H1 (cell line): ENCODE data around the gene HOXB5. TPM values are rescaled to one million over a fixed set of nuclear protein-coding genes. Genes with fewer than 3 reads are reported as not detected.

Source experiments
- CTCF ChIA-PET: fragments of 300-600 bp; sonication (Branson Sonifier 250); formaldehyde crosslinking; loops from one replicate; lab custom pipeline; 2021; ENCODE audit not compliant: partially characterized antibody; lab: Charles Lee
- POLR2A ChIA-PET: fragments of 300-600 bp; sonication (Branson Sonifier 250); formaldehyde crosslinking; loops from one replicate; lab custom pipeline; 2021; ENCODE audit warnings: inconsistent platforms; ENCODE audit not compliant: partially characterized antibody; lab: Charles Lee
- DNase-seq, 2 experiments: peaks; one replicate each; pipeline versions ENCODE4 v3.0.0 to v3.0.0-alpha.2; 2010 to 2022; ENCODE audit warnings: low spot score in 2 of 2, low read depth in 1 of 2, mixed read lengths in 1 of 2
- FAIRE-seq: peaks from 2 replicates; lab custom pipeline; 2011; peaks lifted over from hg19 to GRCh38; lab: Jason Lieb, UNC
- H2AFZ ChIP-seq: 2 replicates; pipeline ENCODE4 v1.8.1; 2012; ENCODE audit warnings: low read length, inconsistent platforms
- H2AK5ac ChIP-seq: 2 replicates; pipeline ENCODE4 v1.6.1; 2013; ENCODE audit warnings: low read depth, low read length
- H2BK120ac ChIP-seq: replicated peaks from 2 replicates; pipeline ENCODE3; 2013; ENCODE audit warnings: low read depth, low read length, inconsistent platforms
- H2BK12ac ChIP-seq: 2 replicates; pipeline ENCODE4 v1.6.1; 2013; ENCODE audit warnings: low read depth, low read length
- H2BK15ac ChIP-seq: 2 replicates; pipeline ENCODE4 v1.6.1; 2013; ENCODE audit warnings: low read length
- H2BK20ac ChIP-seq: 2 replicates; pipeline ENCODE4 v1.6.1; 2013; ENCODE audit warnings: low read length
- H2BK5ac ChIP-seq: 2 replicates; pipeline ENCODE4 v1.6.1; 2013; ENCODE audit warnings: low read depth, low read length
- H3K14ac ChIP-seq: 2 replicates; pipeline ENCODE4 v1.6.1; 2013; ENCODE audit warnings: inconsistent platforms; ENCODE audit not compliant: insufficient read length
- H3K18ac ChIP-seq: 2 replicates; pipeline ENCODE4 v1.6.1; 2013; ENCODE audit warnings: low read length; ENCODE audit errors: extremely low read depth
- H3K23ac ChIP-seq: 2 replicates; pipeline ENCODE4 v1.6.1; 2013; ENCODE audit warnings: inconsistent platforms; ENCODE audit not compliant: insufficient read length
- H3K23me2 ChIP-seq: 2 replicates; pipeline ENCODE4 v1.6.1; 2013; ENCODE audit warnings: low read depth, low read length
- H3K27ac ChIP-seq: 2 replicates; pipeline ENCODE4 v1.6.1; 2011; ENCODE audit warnings: low read depth, low read length, inconsistent platforms
- H3K27me3 ChIP-seq, 4 experiments: replicated peaks in 1 of 4; 1 replicate in 1 of 4; 2 replicates in 3 of 4; pipeline versions ENCODE4 v1.6.1 to v1.8.1; 2011 to 2013; ENCODE audit warnings: low read length in 3 of 4, mild to moderate bottlenecking in 3 of 4, inconsistent platforms in 2 of 4, mixed read lengths in 2 of 4, moderate library complexity in 1 of 4; ENCODE audit not compliant: control insufficient read depth in 3 of 4, insufficient read depth in 3 of 4; ENCODE audit errors: extremely low read depth in 1 of 4
- H3K36me3 ChIP-seq, 4 experiments: 2 replicates each; pipeline versions ENCODE4 v1.6.1 to v1.8.1; 2011 to 2013; ENCODE audit warnings: mild to moderate bottlenecking in 4 of 4, low read length in 3 of 4, moderate library complexity in 2 of 4, control low read depth in 1 of 4, inconsistent platforms in 1 of 4; ENCODE audit not compliant: insufficient read depth in 4 of 4, control insufficient read depth in 2 of 4
- H3K4ac ChIP-seq: replicated peaks from 2 replicates; pipeline ENCODE3; 2013; ENCODE audit warnings: low read length, low read depth, mixed read lengths, inconsistent platforms; ENCODE audit not compliant: insufficient read length
- H3K4me1 ChIP-seq, 4 experiments: replicated peaks in 1 of 4; 1 replicate in 1 of 4; 2 replicates in 3 of 4; pipeline versions ENCODE4 v1.6.1 to v1.8.1; 2011 to 2013; ENCODE audit warnings: low read length in 3 of 4, inconsistent platforms in 2 of 4, mixed read lengths in 1 of 4; ENCODE audit not compliant: insufficient read depth in 4 of 4, control insufficient read depth in 3 of 4
- H3K4me2 ChIP-seq, 2 experiments: 2 replicates each; pipeline versions ENCODE4 v1.6.1 to v1.8.1; 2011 to 2013; ENCODE audit warnings: low read depth in 2 of 2, low read length in 2 of 2, control low read depth in 1 of 2, inconsistent platforms in 1 of 2, mild to moderate bottlenecking in 1 of 2; ENCODE audit not compliant: insufficient read depth in 1 of 2
- H3K4me3 ChIP-seq, 4 experiments: fragments of 200-600, 300-600 bp in 1 of 4; sonication (generic), shearing (Covaris generic), sonication (Bioruptor Twin) in 1 of 4; 2 replicates each; pipeline versions ENCODE4 v1.5.1 to v1.8.1; 2011 to 2016; ENCODE audit warnings: low read length in 4 of 4, low read depth in 3 of 4, control low read depth in 2 of 4, inconsistent platforms in 2 of 4, mild to moderate bottlenecking in 2 of 4, mixed read lengths in 1 of 4, moderate library complexity in 1 of 4; ENCODE audit not compliant: insufficient read depth in 2 of 4; ENCODE audit errors: extremely low read depth in 1 of 4
- H3K56ac ChIP-seq: replicated peaks from 2 replicates; pipeline ENCODE3; 2013; ENCODE audit warnings: low read depth, mild to moderate bottlenecking, mixed read lengths, low read length, inconsistent platforms; ENCODE audit not compliant: insufficient read length
- H3K79me1 ChIP-seq: 2 replicates; pipeline ENCODE4 v1.6.1; 2013; ENCODE audit warnings: low read depth, low read length, control low read depth
- H3K79me2 ChIP-seq, 2 experiments: 2 replicates each; pipeline versions ENCODE4 v1.6.1 to v1.8.1; 2012 to 2013; ENCODE audit warnings: low read length in 2 of 2, mild to moderate bottlenecking in 2 of 2, inconsistent platforms in 1 of 2; ENCODE audit not compliant: insufficient read depth in 2 of 2, control insufficient read depth in 1 of 2
- H3K9ac ChIP-seq, 4 experiments: replicated peaks in 1 of 4; 1 replicate in 1 of 4; 2 replicates in 3 of 4; pipeline versions ENCODE4 v1.6.1 to v1.8.1; 2011 to 2013; ENCODE audit warnings: low read depth in 3 of 4, low read length in 3 of 4, control low read depth in 2 of 4, mild to moderate bottlenecking in 2 of 4, moderate library complexity in 2 of 4, inconsistent platforms in 1 of 4; ENCODE audit errors: extremely low read depth in 1 of 4
- H3K9me3 ChIP-seq, 2 experiments: 2 replicates each; pipeline versions ENCODE4 v1.6.1 to v1.8.1; 2012 to 2013; ENCODE audit warnings: mild to moderate bottlenecking in 2 of 2, moderate library complexity in 2 of 2, control low read depth in 1 of 2, inconsistent platforms in 1 of 2, low read depth in 1 of 2, low read length in 1 of 2, mixed read lengths in 1 of 2; ENCODE audit not compliant: insufficient read depth in 2 of 2
- H4K20me1 ChIP-seq, 2 experiments: replicated peaks in 1 of 2; 2 replicates each; pipeline versions ENCODE3 to v1.8.1; 2011 to 2013; ENCODE audit warnings: inconsistent platforms in 2 of 2, low read length in 2 of 2, mild to moderate bottlenecking in 1 of 2; ENCODE audit not compliant: insufficient read depth in 2 of 2, control insufficient read depth in 1 of 2
- H4K5ac ChIP-seq: 2 replicates; pipeline ENCODE4 v1.6.1; 2013; ENCODE audit warnings: low read length, low read depth, mixed read lengths, inconsistent platforms; ENCODE audit not compliant: insufficient read length
- H4K8ac ChIP-seq: 2 replicates; pipeline ENCODE4 v1.8.0; 2013; ENCODE audit warnings: mild to moderate bottlenecking, moderate library complexity, low read length, inconsistent platforms; ENCODE audit not compliant: insufficient read depth; ENCODE audit errors: extremely low read depth
- H4K91ac ChIP-seq: replicated peaks from 2 replicates; pipeline ENCODE3; 2013; ENCODE audit warnings: low read length, mixed read lengths, inconsistent platforms; ENCODE audit not compliant: insufficient read length
- ATF3 ChIP-seq: IDR thresholded peaks from 2 replicates; pipeline ENCODE4 v1.6.1; 2011; ENCODE audit warnings: low read depth, mild to moderate bottlenecking, low read length; ENCODE audit not compliant: insufficient read depth
- CBX5 ChIP-seq: fragments of 300-800, 300-1000 bp; sonication (generic); IDR thresholded peaks from 2 replicates; pipeline ENCODE4 v1.7.1; 2016; ENCODE audit warnings: antibody characterized with exemption, low read length, low read depth
- CEBPB ChIP-seq: IDR thresholded peaks from 2 replicates; pipeline ENCODE4 v1.6.1; 2012; ENCODE audit warnings: low read depth, low read length
- CHD1 ChIP-seq: IDR thresholded peaks from 2 replicates; pipeline ENCODE4 v1.6.1; 2012; ENCODE audit warnings: low read depth, low read length, improper control_type of control experiment
- EZH2 ChIP-seq: fragments of 200-600 bp; sonication (generic); IDR thresholded peaks from 2 replicates; pipeline ENCODE4 v1.7.1; 2012; ENCODE audit warnings: low read depth, mild to moderate bottlenecking, moderate library complexity, low read length, inconsistent platforms; ENCODE audit not compliant: severe bottlenecking
- HDAC6 ChIP-seq: IDR thresholded peaks from one replicate; pipeline ENCODE4 v1.7.1; 2012; ENCODE audit warnings: low read depth, mild to moderate bottlenecking, inconsistent platforms, low read length, moderate library complexity
- MAX ChIP-seq: IDR thresholded peaks from 2 replicates; pipeline ENCODE4 v1.6.1; 2012; ENCODE audit warnings: inconsistent platforms
- NRF1 ChIP-seq: IDR thresholded peaks from 2 replicates; pipeline ENCODE4 v1.6.1; 2011; ENCODE audit warnings: mild to moderate bottlenecking, low read depth, low read length, improper control_type of control experiment
- SIRT6 ChIP-seq: IDR thresholded peaks from one replicate; pipeline ENCODE4 v1.7.1; 2012; ENCODE audit warnings: low read length, inconsistent platforms
- SP1 ChIP-seq: IDR thresholded peaks from 2 replicates; pipeline ENCODE4 v1.6.1; 2011; ENCODE audit warnings: low read depth, low read length
- USF2 ChIP-seq: IDR thresholded peaks from 2 replicates; pipeline ENCODE4 v1.6.1; 2011; ENCODE audit warnings: low read length, improper control_type of control experiment
- WGBS, 2 experiments: shearing (Covaris generic) in 1 of 2; methylation state at CpG; one replicate each; pipeline versions ENCODE4 v1.1.6 to v1.1.7; 2013 to 2015; ENCODE audit warnings: low lambda C conversion rate in 2 of 2, mixed read lengths in 2 of 2, inconsistent platforms in 1 of 2, low coverage in 1 of 2, missing lambda C conversion rate in 1 of 2; ENCODE audit not compliant: insufficient replicate concordance in 2 of 2, insufficient coverage in 1 of 2, insufficient read length in 1 of 2; ENCODE audit errors: extremely low coverage in 1 of 2, missing lambda C conversion rate in 1 of 2; 5-methylcytosine and 5-hydroxymethylcytosine counted together
- polyA plus RNA-seq, 7 experiments: library from polyadenylated mRNA; depleted of rRNA in 3 of 7; stranded (reverse) in 5 of 7; unstranded in 2 of 7; fragments of >200 nt in 5 of 7; fragments of 200-250 nt in 2 of 7; gene quantifications; 1 replicate in 5 of 7; 2 replicates in 1 of 7; 4 replicates in 1 of 7; pipeline versions ENCODE4 v1.2.1 to v1.2.3, GENCODE V29; 2011 to 2013; ENCODE audit warnings: missing spikeins in 2 of 7, mixed read lengths in 2 of 7
- total RNA-seq: library from RNA; stranded (reverse); fragmentation: NEBNext Ultra II Directional; extraction: Animal tissue kit (Norgen Biotek cat#: 25700); gene quantifications from 2 replicates; pipeline ENCODE4 v1.2.1, GENCODE V29; 2021

The HOXB5 gene
- total and polyA plus RNA-seq, 2 of the 8 experiments (the other 6 are each of a cell fraction or from before 2014, with no cell fraction given) = not detected

GRCh38 chr17:48571024-48571818, 22.4 kb downstream of the HOXB5 start:
- H3K9me3 ChIP-seq = no peaks in the 10 kb centered on the region
- no peaks in the 10 kb centered on the region for H3K79me1 ChIP-seq
- no peak overlapping the region for H2BK15ac ChIP-seq
- H2BK5ac ChIP-seq = no peak overlapping the region
- no peak overlapping the region for H3K27ac ChIP-seq
- H2BK12ac ChIP-seq = no peak overlapping the region; the same call in 1 of the 2 replicates
- DNase-seq = no peak
- H3K79me2 ChIP-seq = no peaks in the 10 kb centered on the region
- CTCF ChIA-PET = interaction anchor here (0.6 to 4.8 kb wide), 4 partner anchors 21 to 114 kb away, joined by 3 to 32 read pairs (median 5); partner anchors contain the start of gene HOXB5
- no peak overlapping the region for H2AK5ac ChIP-seq
- peak overlapping the region in 1 of 2 experiments; percentile 5; a peak in 1 of 4 replicates for H3K4me2 ChIP-seq
- POLR2A ChIA-PET = no interaction called here
- no peak overlapping the region for H3K56ac ChIP-seq
- WGBS, 2 experiments = 5% methylated on average over 24 of the region's 26 CpGs; no CpG with 5 or more reads in 1 of the 2 experiments
- no peak overlapping the region for H4K91ac ChIP-seq
- H3K23me2 ChIP-seq = no peaks in the 10 kb centered on the region
- peaks cover 99 to 100% (median 100%) of the 10 kb centered on the region in 4 experiments for H3K27me3 ChIP-seq
- no peak overlapping the region for H3K23ac ChIP-seq
- peaks cover 13 to 45% of the 10 kb centered on the region in 2 experiments for H4K20me1 ChIP-seq
- no peak overlapping the region for H3K9ac ChIP-seq
- no peak overlapping the region for H3K14ac ChIP-seq
- no peak overlapping the region for H2BK20ac ChIP-seq
- no peak overlapping the region for H3K4ac ChIP-seq
- no peak for FAIRE-seq
- H4K5ac ChIP-seq = no peak overlapping the region
- H2AFZ ChIP-seq = no peak overlapping the region
- H2BK120ac ChIP-seq = no peak overlapping the region
- no peak overlapping the region for H4K8ac ChIP-seq
- peaks cover 0 to 5% (median 3%) of the 10 kb centered on the region in 4 experiments; a peak in 4 of 7 replicates for H3K4me1 ChIP-seq
- no peaks in the 10 kb centered on the region; a peak in 1 of 8 replicates for H3K36me3 ChIP-seq
- no peak overlapping the region for H3K4me3 ChIP-seq
- H3K18ac ChIP-seq = no peak overlapping the region
- no peak for TF ChIP-seq CEBPB
- no peak for TF ChIP-seq NRF1
- no peak for TF ChIP-seq SIRT6
- no peak for TF ChIP-seq USF2
- no peak for TF ChIP-seq ATF3
- TF ChIP-seq CBX5 = no peak
- no peak for TF ChIP-seq CHD1
- no peak for TF ChIP-seq MAX
- TF ChIP-seq SP1 = no peak
- peak; percentile 63 for TF ChIP-seq EZH2
- no peak for TF ChIP-seq HDAC6
